ENCODE results near the gene RBM47.

GRCh38 chr4:40613456-40613855 is 16.2 kb downstream of the RBM47 start:
- TF ChIP-seq CTCF (IDR thresholded peaks at IDR 0.05; ENCODE audit: low read depth, low read length) (no peak), EZH2phosphoT487 (IDR thresholded peaks at IDR 0.05; ENCODE audit: low read depth) (no peak)
